Mesothelial cell of epicardium (in vitro differentiated cells): Measurements from ENCODE around the gene AKAP8L. TPM values are rescaled to one million over a fixed set of nuclear protein-coding genes. Genes with fewer than 3 reads are reported as not detected.
A peak's percentile ranks its signal among the peaks of the same experiment; 100 is the strongest.

ENCODE experiments used
- DNase-seq, 2 experiments: peaks; one replicate each; pipeline ENCODE4 v3.0.0; 2021; ENCODE audit warnings: low spot score in 2 of 2; ENCODE audit not compliant: unreplicated experiment in 2 of 2
- H3K27ac Mint-ChIP-seq: 2 replicates; pipeline ENCODE4 v1.8.0; 2021; ENCODE audit warnings: mixed read lengths
- H3K27me3 Mint-ChIP-seq: 2 replicates; pipeline ENCODE4 v1.8.0; 2021; ENCODE audit warnings: low read depth, mixed read lengths
- H3K36me3 Mint-ChIP-seq: 2 replicates; pipeline ENCODE4 v1.8.0; 2021; ENCODE audit warnings: mixed read lengths
- H3K4me1 Mint-ChIP-seq: 2 replicates; pipeline ENCODE4 v1.8.0; 2021; ENCODE audit warnings: mixed read lengths
- H3K4me3 Mint-ChIP-seq: 2 replicates; pipeline ENCODE4 v1.8.0; 2021; ENCODE audit warnings: mild to moderate bottlenecking, moderate library complexity, mixed read lengths
- H3K9me3 Mint-ChIP-seq: 2 replicates; pipeline ENCODE4 v1.8.0; 2021; ENCODE audit warnings: mixed read lengths
- CTCF ChIP-seq: fragments of 200-600 bp; sonication (generic); IDR thresholded peaks from one replicate; pipeline ENCODE4 v1.5.0; 2021; ENCODE audit warnings: antibody characterized with exemption; ENCODE audit not compliant: unreplicated experiment
- total RNA-seq: library from RNA; stranded (reverse); gene quantifications from 3 replicates; pipeline ENCODE4 v1.2.1, GENCODE V29; 2021

The AKAP8L gene
- total RNA-seq, 1 donor from 2014 or later = 254 TPM

GRCh38 chr19:15394426-15394825 is 24.4 kb downstream of the AKAP8L start:
- DNase-seq = no peak
- Mint-ChIP-seq H3K36me3 (peaks cover 44% of the 10 kb centered on the region), H3K4me1 (no peaks in the 10 kb centered on the region), H3K9me3 (no peaks in the 10 kb centered on the region), H3K27ac (no peak overlapping the region), H3K27me3 (no peaks in the 10 kb centered on the region), H3K4me3 (no peak overlapping the region)
- TF ChIP-seq CTCF = no peak

GRCh38 chr19:15393963-15394362 is 24.8 kb downstream of the AKAP8L start:
- no peak for TF ChIP-seq CTCF
- no peaks in the 10 kb centered on the region for H3K27me3 Mint-ChIP-seq
- H3K4me3 Mint-ChIP-seq = no peak overlapping the region
- H3K9me3 Mint-ChIP-seq = no peaks in the 10 kb centered on the region
- H3K4me1 Mint-ChIP-seq = no peaks in the 10 kb centered on the region
- peaks cover 47% of the 10 kb centered on the region for H3K36me3 Mint-ChIP-seq
- no peak overlapping the region for H3K27ac Mint-ChIP-seq
- no peak for DNase-seq

- H3K4me3 Mint-ChIP-seq = no peak overlapping the region
Measured at GRCh38 chr19:15390814-15391213, 28.0 kb downstream of the AKAP8L start.

GRCh38 chr19:15381864-15382263 is 36.9 kb downstream of the AKAP8L start:
- H3K4me1 Mint-ChIP-seq = peaks cover 27% of the 10 kb centered on the region
- DNase-seq = no peak
- H3K27me3 Mint-ChIP-seq = no peaks in the 10 kb centered on the region
- H3K4me3 Mint-ChIP-seq = no peak overlapping the region
- H3K36me3 Mint-ChIP-seq = peaks cover 2% of the 10 kb centered on the region
- no peaks in the 10 kb centered on the region for H3K9me3 Mint-ChIP-seq
- H3K27ac Mint-ChIP-seq = peak overlapping the region; percentile 62
- TF ChIP-seq CTCF = no peak

More at GRCh38 chr19:15390814-15391213, 28.0 kb downstream of the AKAP8L start:
- TF ChIP-seq CTCF = no peak
- DNase-seq = no peak
- no peaks in the 10 kb centered on the region for H3K27me3 Mint-ChIP-seq
- H3K36me3 Mint-ChIP-seq = peaks cover 35% of the 10 kb centered on the region
- H3K9me3 Mint-ChIP-seq = no peaks in the 10 kb centered on the region
- H3K27ac Mint-ChIP-seq = no peak overlapping the region
- no peaks in the 10 kb centered on the region for H3K4me1 Mint-ChIP-seq

- peak overlapping the region; percentile 89 for H3K4me3 Mint-ChIP-seq
Measured at GRCh38 chr19:15381429-15381828, 37.4 kb downstream of the AKAP8L start.

More at GRCh38 chr19:15381429-15381828, 37.4 kb downstream of the AKAP8L start:
- H3K36me3 Mint-ChIP-seq = peaks cover 2% of the 10 kb centered on the region
- peak overlapping the region; percentile 62 for H3K27ac Mint-ChIP-seq
- DNase-seq = no peak
- no peak for TF ChIP-seq CTCF
- no peaks in the 10 kb centered on the region for H3K27me3 Mint-ChIP-seq
- H3K9me3 Mint-ChIP-seq = no peaks in the 10 kb centered on the region
- peaks cover 31% of the 10 kb centered on the region for H3K4me1 Mint-ChIP-seq
